GM18519 (cell line): Measurements from ENCODE around the gene PLK4.

Experiments used
- ATAC-seq: cut with Tn5 transposase; IDR thresholded peaks from one replicate; pipeline ENCODE4 v1.9.1; 2021; ENCODE audit warnings: mild to moderate bottlenecking, moderate library complexity; ENCODE audit not compliant: unreplicated experiment, low FRiP score

PLK4 gene

DNA sequence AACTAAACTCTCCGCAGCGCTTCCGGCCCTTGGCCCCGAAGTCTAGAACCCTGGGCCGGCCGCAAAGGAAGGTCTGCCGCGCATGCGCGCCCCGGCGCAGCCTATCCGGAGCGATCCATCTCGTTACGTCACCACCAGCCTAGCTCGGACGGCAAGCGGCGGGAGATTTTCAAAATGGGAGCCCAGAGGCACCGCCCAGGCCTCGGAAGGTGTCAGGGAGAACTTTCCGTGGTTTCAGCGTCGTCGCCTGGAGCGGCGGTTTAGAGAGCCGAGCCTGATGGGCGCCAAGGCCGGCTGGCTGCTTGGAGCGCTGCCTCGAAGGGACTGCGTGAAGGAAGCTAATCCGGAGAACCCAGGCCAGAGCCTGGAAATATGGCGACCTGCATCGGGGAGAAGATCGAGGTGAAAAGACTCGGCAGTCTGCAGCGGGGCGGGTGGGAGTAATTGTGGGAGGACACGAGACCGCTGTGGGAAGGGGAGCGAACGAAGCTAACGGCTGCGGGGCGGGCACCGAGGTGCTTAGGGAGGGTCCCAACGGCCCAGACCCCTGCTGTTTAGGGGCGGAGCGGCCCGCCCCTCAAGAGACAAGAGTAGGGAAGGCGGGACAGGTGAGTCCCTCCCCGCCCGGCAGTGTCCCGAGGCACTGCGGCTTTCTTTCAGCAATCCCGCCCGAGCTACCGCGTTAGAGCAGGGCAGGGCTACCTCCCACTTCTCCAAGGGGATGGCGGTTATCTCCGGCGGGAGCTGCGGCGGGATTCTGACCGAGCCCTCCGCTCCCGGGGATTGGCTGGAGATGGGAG is at the start of gene PLK4:
PLK4 (plus strand) TSS at position 131 of the 800 bp plus-strand sequence; CDS start at position 373, 242 bp downstream.
- ATAC-seq, result peak; percentile 94

DNA sequence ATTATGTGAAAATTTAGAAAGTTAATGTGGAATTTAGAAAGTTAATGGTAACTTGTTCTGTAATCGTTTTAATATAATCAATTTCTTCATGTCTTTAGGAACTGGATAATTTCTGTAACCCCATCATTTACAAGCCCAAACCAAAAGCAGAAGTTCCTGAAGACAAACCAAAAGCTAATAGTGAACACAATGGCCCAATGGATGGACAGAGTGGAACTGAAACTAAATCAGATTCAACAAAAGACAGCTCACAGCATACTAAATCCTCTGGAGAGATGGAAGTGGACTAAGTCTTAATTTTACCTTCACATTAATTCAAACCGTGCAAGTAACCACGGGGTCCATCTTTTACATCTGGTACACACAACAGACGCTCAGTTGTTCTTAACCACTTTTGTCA is 48.1 kb upstream of the PLK4 start:
- peak; percentile 40 for ATAC-seq

DNA sequence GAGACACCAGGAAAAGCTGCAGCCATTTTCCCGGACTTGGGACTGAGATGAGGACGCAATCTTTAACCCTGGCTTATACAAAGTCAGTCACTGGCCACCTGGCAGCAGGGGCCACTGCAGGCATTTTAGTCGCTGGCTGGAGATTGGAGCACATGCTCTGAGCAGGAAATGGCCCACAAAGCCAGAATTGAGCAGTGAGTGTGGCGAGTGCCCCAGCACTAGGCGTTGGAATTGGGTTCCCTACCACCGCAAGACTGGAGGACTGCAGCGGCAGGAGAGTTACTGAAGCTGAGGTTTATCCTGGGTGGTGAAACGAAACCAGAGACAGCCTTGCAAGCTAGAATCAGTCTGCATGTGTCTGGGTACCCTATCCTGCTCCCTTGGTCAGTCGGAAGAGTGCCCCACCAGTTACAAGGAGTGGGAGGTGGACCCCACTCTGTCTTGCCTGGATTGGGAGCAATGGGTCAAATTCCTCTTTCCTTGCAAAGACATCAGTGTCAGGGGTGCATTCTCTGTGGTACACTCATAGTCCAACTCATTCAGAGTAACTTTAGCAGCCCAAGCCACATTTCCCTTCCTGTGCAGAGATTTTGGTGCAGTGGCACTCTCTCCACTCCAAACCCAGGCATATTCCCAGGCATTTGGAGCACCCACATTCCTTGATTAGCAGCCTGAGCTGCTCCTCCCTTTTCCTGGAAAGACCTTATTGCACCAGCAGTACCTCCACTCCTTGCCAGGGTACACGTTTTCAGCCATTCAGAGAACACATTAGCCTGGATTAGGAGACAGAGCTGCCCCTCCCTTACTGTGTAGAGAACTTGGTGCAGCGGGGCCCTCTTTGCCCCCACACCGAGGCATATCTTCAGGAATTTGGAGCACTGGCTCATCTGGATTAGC is 36.7 kb upstream of the PLK4 start:
- ATAC-seq, result no peak

GRCh38 chr4:127844601-127845116 is 36.0 kb upstream of the PLK4 start:
- no peak for ATAC-seq

GRCh38 chr4:127846061-127846460 is 34.6 kb upstream of the PLK4 start:
- ATAC-seq, result no peak

GRCh38 chr4:127846765-127847164 is 33.9 kb upstream of the PLK4 start:
- ATAC-seq, result no peak

DNA sequence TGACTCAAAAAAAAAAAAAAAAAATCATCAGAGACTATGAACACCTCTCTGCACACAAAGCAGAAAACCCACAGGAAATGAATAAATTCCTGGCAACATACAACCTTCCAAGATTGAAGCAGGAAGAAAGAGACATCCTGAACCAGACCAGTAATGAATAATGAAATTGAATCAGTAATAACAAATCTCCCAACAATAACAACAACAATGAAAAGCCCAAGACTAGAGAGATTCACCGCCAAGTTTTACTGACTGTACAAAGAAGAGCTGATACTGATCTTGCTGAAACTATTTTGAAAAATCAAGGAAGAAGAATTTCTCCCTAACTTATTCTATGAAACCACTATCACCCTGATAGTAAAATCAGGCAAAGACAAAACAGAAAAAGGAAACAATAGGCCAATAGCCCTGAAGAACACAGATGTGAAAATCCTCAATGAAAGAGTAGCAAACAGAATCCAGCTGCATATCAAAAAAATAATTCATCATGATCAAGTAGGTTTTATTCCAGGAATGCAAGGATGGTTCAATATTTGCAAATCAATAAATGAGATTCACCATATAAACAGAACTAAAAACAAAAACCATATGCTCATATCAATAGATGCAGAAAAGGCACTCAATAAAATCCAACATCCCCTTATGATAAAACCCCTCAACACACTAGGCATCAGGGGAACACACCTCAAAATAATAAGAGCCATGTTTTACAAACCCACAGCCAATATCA is 31.0 kb upstream of the PLK4 start:
- ATAC-seq, result no peak

DNA sequence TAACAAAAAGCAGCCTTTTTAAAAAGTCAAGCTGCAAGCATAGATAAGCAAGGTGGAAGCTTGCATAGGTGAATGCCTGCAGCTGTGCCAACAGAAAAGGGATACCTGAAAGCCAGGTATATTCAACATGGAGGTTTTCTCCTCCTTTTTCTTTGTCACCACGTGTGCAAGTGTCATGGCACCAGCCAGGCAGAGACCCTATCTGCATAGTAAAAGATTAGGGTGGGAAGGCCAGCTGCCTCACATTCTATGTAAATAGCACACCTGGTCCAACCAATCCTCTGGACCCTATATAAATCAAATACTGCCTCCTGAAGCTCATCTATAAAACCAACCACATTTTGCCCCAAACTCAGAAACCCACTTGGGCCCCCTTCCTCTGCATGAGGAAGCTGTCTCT is 28.0 kb upstream of the PLK4 start:
- no peak for ATAC-seq

GRCh38 chr4:127856196-127856812 is 24.4 kb upstream of the PLK4 start:
- ATAC-seq, result no peak

- peak; percentile 90 for ATAC-seq
These were observed 23.8 kb upstream of the PLK4 start for GRCh38 chr4:127856813-127857447.

- ATAC-seq, result no peak
These were observed 23.1 kb upstream of the PLK4 start for GRCh38 chr4:127857641-127858040.

DNA sequence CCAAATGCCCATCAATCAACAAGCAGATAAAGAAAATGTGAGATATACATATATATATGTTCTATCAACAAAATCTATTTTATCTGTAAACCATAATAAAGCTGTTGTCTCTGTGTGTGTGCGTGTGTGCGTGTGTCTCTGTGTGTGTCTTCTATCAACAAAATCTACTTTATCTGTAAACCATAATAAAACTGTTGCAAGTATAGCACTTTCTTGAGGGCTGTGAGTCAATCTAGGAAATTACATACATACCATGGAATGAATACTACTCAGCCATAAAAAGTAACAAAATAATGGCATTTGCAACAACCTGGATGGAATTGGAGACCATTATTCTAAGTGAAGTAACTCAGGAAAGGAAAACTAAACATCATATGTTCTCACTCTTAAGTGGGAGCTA is 12.5 kb upstream of the PLK4 start:
- no peak for ATAC-seq

DNA sequence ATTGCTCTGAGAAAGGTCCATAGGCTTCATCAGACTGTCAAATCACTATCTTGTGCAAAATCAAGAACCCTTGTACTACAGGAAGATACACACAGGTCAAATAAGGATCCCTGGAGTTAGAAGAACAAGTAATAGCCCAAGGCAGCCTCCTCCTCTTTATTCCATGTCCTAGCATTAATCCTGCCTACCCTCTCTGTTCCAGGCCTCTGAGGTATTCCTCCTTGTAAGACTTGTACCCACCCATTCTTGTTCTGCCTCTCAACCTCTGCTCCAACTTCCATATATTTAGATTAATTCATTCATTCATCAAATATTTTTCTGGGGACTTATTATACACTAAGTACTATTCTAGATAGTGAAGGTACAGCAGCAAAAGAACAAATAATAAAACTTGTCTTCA is 10.4 kb upstream of the PLK4 start:
- ATAC-seq, result no peak

- no peak for ATAC-seq
These were observed 10.0 kb upstream of the PLK4 start for GRCh38 chr4:127870688-127871087.

DNA sequence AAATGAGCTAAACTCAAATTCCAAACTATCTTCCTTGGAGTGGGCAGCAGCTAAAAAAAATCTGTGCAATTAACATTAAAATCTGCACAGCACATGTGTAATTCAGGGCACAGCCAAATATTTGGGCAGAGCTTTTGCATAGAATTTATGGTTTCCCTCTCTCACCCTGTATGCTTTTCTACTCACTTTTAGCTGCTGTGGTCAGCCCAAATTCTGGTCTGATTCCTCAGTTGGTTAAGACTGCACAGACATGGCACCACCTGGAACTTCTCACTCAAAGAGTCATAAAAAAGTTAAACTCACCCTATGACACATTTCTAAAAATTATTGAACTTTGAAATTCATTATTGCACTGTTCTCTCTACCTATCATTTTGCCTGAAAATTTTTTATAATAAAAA is 4.9 kb upstream of the PLK4 start:
- no peak for ATAC-seq

GRCh38 chr4:127881563-127881864 is 821 bp downstream of the PLK4 start:
- peak; percentile 28 for ATAC-seq

- ATAC-seq, result no peak
These were observed 7.9 kb downstream of the PLK4 start for GRCh38 chr4:127888559-127888958.

- ATAC-seq, result no peak
These were observed 9.2 kb downstream of the PLK4 start for GRCh38 chr4:127889903-127890302.

- ATAC-seq, result no peak
These were observed 15.4 kb downstream of the PLK4 start for GRCh38 chr4:127896069-127896468.

GRCh38 chr4:127896528-127896927 is 15.8 kb downstream of the PLK4 start:
- ATAC-seq, result no peak
